HEK293T (cell line): ENCODE results near the gene WASHC3.

Experiments
- ELF4 ChIP-seq: fragments of 450-650 bp; IDR thresholded peaks from 2 replicates; pipeline ENCODE4 v1.6.1; 2017; ENCODE audit warnings: antibody characterized with exemption
- FOXA1 ChIP-seq: fragments of 450-650 bp; IDR thresholded peaks from 2 replicates; pipeline ENCODE4 v1.6.1; 2016; ENCODE audit warnings: mild to moderate bottlenecking
- FOXM1 ChIP-seq: fragments of 450-650 bp; IDR thresholded peaks from 2 replicates; pipeline ENCODE4 v1.6.1; 2017; ENCODE audit warnings: mild to moderate bottlenecking, borderline replicate concordance
- HDGF ChIP-seq: fragments of 450-650 bp; IDR thresholded peaks from 2 replicates; pipeline ENCODE4 v1.6.1; 2017; ENCODE audit warnings: antibody characterized with exemption, borderline replicate concordance
- NFRKB ChIP-seq: fragments of 450-650 bp; IDR thresholded peaks from 2 replicates; pipeline ENCODE4 v1.6.1; 2016; ENCODE audit warnings: mild to moderate bottlenecking, moderate library complexity
- TARDBP ChIP-seq: fragments of 450-650 bp; IDR thresholded peaks from 2 replicates; pipeline ENCODE4 v1.6.1; 2016
- ZNF384 ChIP-seq: fragments of 450-650 bp; IDR thresholded peaks from 2 replicates; pipeline ENCODE4 v1.6.1; 2016

DNA sequence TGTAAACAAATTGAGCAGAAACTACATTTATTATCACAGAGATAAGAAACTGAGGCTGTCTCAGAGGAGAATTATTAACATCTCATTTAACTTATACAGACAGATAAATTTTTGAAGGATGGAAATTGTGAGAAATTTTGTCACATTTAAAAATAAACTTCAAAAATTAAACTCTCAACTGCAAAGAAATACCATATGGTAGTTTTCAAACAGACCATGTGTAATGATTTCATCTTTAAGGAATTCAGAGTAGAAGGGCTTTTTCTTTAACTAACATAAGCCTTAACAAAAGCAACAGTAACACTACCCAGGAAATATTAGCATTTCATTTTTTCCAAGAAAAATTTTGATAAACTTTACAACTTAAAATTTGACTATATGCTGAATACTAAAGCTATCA is 31.5 kb upstream of the WASHC3 start:
- TF ChIP-seq FOXA1 (no peak), HDGF (no peak), FOXM1 (no peak), ZNF384 (no peak), NFRKB (no peak), ELF4 (no peak), TARDBP (no peak)
